Hepatocyte (in vitro differentiated cells): ENCODE measurements around the gene KRTAP10-8. TPM values are rescaled to one million over a fixed set of nuclear protein-coding genes. Genes with fewer than 3 reads are reported as not detected.

ENCODE experiments used
- DNase-seq: peaks from one replicate; pipeline ENCODE4 v3.0.0-alpha.2; 2016; ENCODE audit warnings: low spot score
- H2AFZ ChIP-seq: fragments of 200-600 bp; sonication (generic); 2 replicates; pipeline ENCODE4 v1.6.0; 2016; ENCODE audit warnings: antibody characterized with exemption, mild to moderate bottlenecking
- H3K27ac ChIP-seq: fragments of 200-600 bp; sonication (generic); 2 replicates; pipeline ENCODE4 v1.5.1; 2016; ENCODE audit warnings: mild to moderate bottlenecking
- H3K27me3 ChIP-seq: fragments of 200-600 bp; sonication (generic); 2 replicates; pipeline ENCODE4 v1.6.1; 2016
- H3K36me3 ChIP-seq: fragments of 200-600 bp; sonication (generic); replicated peaks from 2 replicates; pipeline ENCODE4 v1.5.1; 2016; ENCODE audit warnings: low read depth; ENCODE audit not compliant: insufficient read depth
- H3K4me1 ChIP-seq: fragments of 200-600 bp; sonication (generic); 2 replicates; pipeline ENCODE4 v1.5.1; 2016; ENCODE audit warnings: mild to moderate bottlenecking, moderate library complexity; ENCODE audit not compliant: insufficient read depth
- H3K4me2 ChIP-seq: fragments of 200-600 bp; sonication (generic); 2 replicates; pipeline ENCODE4 v1.6.0; 2016
- H3K4me3 ChIP-seq: fragments of 200-600 bp; sonication (generic); 2 replicates; pipeline ENCODE4 v1.5.1; 2016; ENCODE audit warnings: mild to moderate bottlenecking
- H3K79me2 ChIP-seq: fragments of 200-600 bp; sonication (generic); 2 replicates; pipeline ENCODE4 v1.6.0; 2017; ENCODE audit warnings: mild to moderate bottlenecking
- H3K9me2 ChIP-seq: fragments of 200-600 bp; sonication (generic); replicated peaks from 2 replicates; pipeline ENCODE4 v1.6.0; 2017; ENCODE audit warnings: mild to moderate bottlenecking; ENCODE audit not compliant: insufficient read depth
- H3K9me3 ChIP-seq: fragments of 200-600 bp; sonication (generic); 2 replicates; pipeline ENCODE4 v1.5.1; 2016; ENCODE audit warnings: low read depth, mild to moderate bottlenecking
- H4K20me1 ChIP-seq: fragments of 200-600 bp; sonication (generic); 2 replicates; pipeline ENCODE4 v1.6.0; 2016; ENCODE audit warnings: mild to moderate bottlenecking; ENCODE audit not compliant: insufficient read depth, poor library complexity, severe bottlenecking
- CTCF ChIP-seq: fragments of 200-600 bp; sonication (generic); IDR thresholded peaks from 2 replicates; pipeline ENCODE4 v1.5.1; 2016; ENCODE audit warnings: antibody characterized with exemption, mild to moderate bottlenecking; ENCODE audit not compliant: poor library complexity
- EZH2 ChIP-seq: fragments of 200-600 bp; sonication (generic); IDR thresholded peaks from 2 replicates; pipeline ENCODE4 v1.6.1; 2016; ENCODE audit warnings: antibody characterized with exemption, mild to moderate bottlenecking, borderline replicate concordance
- EZH2phosphoT487 ChIP-seq: fragments of 200-600 bp; sonication (generic); IDR thresholded peaks from one replicate; pipeline ENCODE4 v1.6.1; 2018; ENCODE audit warnings: antibody characterized with exemption, mild to moderate bottlenecking, low read depth, moderate library complexity; ENCODE audit not compliant: unreplicated experiment, severe bottlenecking
- WGBS: methylation state at CpG from one replicate; pipeline ENCODE4 v1.1.6; 2016; ENCODE audit warnings: low lambda C conversion rate; ENCODE audit errors: missing lambda C conversion rate; 5-methylcytosine and 5-hydroxymethylcytosine counted together
- polyA plus RNA-seq: library from polyadenylated mRNA; unstranded; fragments of >200 nt; fragmentation: Nextera tagmentation; extraction: Ambion mirVana; gene quantifications from 2 replicates; pipeline ENCODE4 v1.2.1, GENCODE V29; 2016
- total RNA-seq: library from RNA; depleted of rRNA; stranded (reverse); fragments of >200 nt; gene quantifications from 2 replicates; pipeline ENCODE4 v1.2.3, GENCODE V29; 2014

Gene KRTAP10-8
- total and polyA plus RNA-seq, 2 experiments from 2014 or later: not detected

GRCh38 chr21:44574457-44575306 lies 37.2 kb upstream of the KRTAP10-8 start:
- WGBS: 77% methylated on average over 21 of the region's 21 CpGs
- no peak overlapping the region for H3K4me3 ChIP-seq

GRCh38 chr21:44575307-44576024 lies 36.4 kb upstream of the KRTAP10-8 start:
- no peaks in the 10 kb centered on the region for H3K79me2 ChIP-seq
- DNase-seq: no peak
- H2AFZ ChIP-seq: no peak overlapping the region
- no peaks in the 10 kb centered on the region for H3K36me3 ChIP-seq
- no peak overlapping the region for H3K27ac ChIP-seq
- H4K20me1 ChIP-seq: no peaks in the 10 kb centered on the region
- no peaks in the 10 kb centered on the region for H3K9me3 ChIP-seq
- H3K9me2 ChIP-seq: no peaks in the 10 kb centered on the region
- H3K4me2 ChIP-seq: no peak overlapping the region
- TF ChIP-seq CTCF: no peak
- no peak for TF ChIP-seq EZH2phosphoT487
- TF ChIP-seq EZH2: no peak
- peaks cover 3% of the 10 kb centered on the region for H3K4me1 ChIP-seq
- H3K27me3 ChIP-seq: no peaks in the 10 kb centered on the region
- WGBS: 93% methylated on average over 20 of the region's 20 CpGs
- H3K4me3 ChIP-seq: no peak overlapping the region

More at GRCh38 chr21:44574457-44575306, 37.2 kb upstream of the KRTAP10-8 start:
- Histone ChIP-seq H3K9me2 (no peaks in the 10 kb centered on the region), H3K27ac (no peak overlapping the region), H3K4me1 (peaks cover 3% of the 10 kb centered on the region), H3K79me2 (no peaks in the 10 kb centered on the region), H3K9me3 (no peaks in the 10 kb centered on the region), H3K27me3 (no peaks in the 10 kb centered on the region), H4K20me1 (no peaks in the 10 kb centered on the region), H3K36me3 (no peaks in the 10 kb centered on the region), H3K4me2 (no peak overlapping the region), H2AFZ (no peak overlapping the region)
- no peak for TF ChIP-seq CTCF
- no peak for TF ChIP-seq EZH2
- no peak for TF ChIP-seq EZH2phosphoT487
- DNase-seq: peak; percentile 67

GRCh38 chr21:44576025-44576420 lies 35.9 kb upstream of the KRTAP10-8 start:
- Histone ChIP-seq H3K27ac (no peak overlapping the region), H3K79me2 (no peaks in the 10 kb centered on the region), H4K20me1 (no peaks in the 10 kb centered on the region), H2AFZ (no peak overlapping the region), H3K4me1 (peaks cover 3% of the 10 kb centered on the region), H3K36me3 (no peaks in the 10 kb centered on the region), H3K4me3 (no peak overlapping the region), H3K9me3 (no peaks in the 10 kb centered on the region), H3K4me2 (no peak overlapping the region), H3K9me2 (no peaks in the 10 kb centered on the region), H3K27me3 (no peaks in the 10 kb centered on the region)
- WGBS: 96% methylated on average over 10 of the region's 10 CpGs
- DNase-seq: no peak
- TF ChIP-seq CTCF (no peak), EZH2phosphoT487 (no peak), EZH2 (no peak)
